Medulla oblongata (tissue), 1 donor: ENCODE data around the gene VILL.
A peak's percentile ranks its signal among the peaks of the same experiment; 100 is the strongest.

Experiments used
- DNase-seq: peaks from one replicate; pipeline ENCODE4 v3.0.0-alpha.2; 2015; ENCODE audit errors: extremely low spot score

Gene VILL

DNA sequence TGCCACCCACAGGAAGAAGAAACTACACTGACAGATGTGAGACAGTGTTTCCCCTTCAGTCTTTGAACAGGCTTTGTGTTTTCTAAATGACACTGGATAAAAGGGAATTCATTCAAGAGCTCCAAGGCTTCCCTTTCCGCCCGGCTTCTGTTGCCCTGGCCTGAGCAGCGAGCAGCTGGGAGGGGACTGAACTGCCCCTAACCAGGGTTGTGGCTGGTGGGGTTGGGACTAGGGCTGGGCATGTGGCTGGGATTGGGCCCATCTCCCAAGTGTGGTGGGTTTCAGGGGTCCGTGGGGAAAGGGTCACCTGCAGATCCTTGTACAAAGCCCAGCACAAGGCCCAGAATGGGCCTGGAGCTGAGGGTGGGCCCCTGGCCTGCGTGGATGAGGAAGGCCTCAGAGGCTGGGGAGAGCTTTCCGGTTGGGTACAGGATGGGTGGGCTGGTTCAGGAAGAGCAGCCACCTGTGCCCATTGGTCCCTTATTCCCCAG is 10.4 kb downstream of the VILL start:
- peak; percentile 88 for DNase-seq

DNA sequence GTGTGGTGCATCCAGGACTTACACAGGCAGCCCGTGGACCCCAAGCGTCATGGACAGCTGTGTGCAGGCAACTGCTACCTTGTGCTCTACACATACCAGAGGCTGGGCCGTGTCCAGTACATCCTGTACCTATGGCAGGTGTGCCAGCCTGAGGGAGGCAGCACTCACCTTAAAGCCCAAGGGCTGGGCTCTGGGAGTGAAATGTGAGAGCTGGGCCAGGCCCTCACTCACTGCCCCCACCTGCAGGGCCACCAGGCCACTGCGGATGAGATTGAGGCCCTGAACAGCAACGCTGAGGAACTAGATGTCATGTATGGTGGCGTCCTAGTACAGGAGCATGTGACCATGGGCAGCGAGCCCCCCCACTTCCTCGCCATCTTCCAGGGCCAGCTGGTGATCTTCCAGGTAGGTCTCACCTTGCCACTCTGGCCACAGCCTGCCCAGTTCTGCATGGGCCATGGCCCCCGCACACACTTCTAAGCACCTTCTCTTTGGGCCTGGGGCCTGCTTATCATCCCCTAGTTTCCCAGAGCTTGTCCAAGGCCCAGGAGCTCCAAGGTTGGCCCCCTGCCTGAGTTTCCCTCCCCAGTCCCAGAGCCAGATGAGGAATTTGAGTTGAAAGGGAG is 11.0 kb downstream of the VILL start:
- DNase-seq = no peak

DNA sequence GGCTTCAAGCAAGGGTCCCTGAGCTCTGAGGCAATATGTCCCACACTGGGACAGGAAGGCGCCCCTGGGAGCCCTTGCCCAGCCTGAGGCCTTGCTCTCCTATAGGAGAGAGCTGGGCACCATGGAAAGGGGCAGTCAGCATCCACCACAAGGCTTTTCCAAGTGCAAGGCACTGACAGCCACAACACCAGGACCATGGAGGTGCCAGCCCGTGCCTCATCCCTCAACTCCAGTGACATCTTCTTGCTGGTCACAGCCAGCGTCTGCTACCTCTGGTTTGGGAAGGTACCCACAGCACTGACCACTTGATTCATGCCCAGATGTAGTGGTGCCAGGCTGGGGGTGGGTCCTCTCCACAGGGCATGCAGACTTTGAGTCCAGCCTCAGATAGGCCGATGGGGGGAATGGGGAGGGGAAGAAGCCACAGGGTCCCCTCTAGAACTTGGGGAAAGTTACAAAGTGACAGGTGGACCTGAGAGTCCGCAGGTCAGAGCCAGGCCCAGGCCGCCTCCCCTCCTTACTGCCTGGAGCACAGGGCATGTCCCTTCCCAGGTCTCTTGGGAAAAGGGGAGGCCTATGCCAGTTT is 11.8 kb downstream of the VILL start:
- no peak for DNase-seq

DNA sequence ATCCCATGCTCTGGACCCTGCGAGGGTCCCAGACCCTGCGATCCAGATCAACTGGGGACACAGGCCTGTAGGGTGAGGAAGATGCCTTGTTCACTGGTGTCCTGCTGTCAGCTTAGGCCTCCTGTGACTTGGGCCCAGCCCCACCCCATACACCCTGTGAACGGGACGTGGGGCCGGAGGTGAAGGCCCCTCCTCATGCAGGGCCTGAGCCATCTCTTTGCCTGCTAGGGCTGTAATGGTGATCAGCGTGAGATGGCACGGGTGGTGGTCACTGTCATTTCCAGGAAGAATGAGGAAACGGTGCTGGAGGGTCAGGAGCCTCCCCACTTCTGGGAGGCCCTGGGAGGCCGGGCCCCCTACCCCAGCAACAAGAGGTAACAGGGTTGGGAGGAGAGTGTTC is 12.4 kb downstream of the VILL start:
- DNase-seq = no peak

DNA sequence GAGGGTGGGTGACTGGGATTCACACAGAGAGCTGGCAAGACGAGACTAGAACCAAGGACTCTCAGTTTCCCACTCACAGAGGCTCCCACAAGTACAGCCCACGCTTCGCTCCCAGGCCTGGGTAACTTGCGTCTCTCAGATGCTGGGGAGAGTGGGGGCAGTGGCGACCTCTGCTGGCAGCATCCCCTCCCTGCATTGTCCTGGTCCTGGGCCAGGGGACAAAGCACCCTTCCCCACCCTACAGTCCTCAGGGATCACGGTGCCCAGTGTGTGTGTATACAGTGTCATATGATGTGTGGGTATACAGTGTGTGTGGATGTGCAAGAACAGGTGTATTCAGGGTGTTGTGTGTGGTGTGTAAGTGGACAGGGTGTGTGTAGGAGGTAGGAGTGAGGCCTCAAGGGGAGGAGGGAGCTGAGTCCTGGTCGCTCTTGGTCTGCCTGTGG is 12.8 kb downstream of the VILL start:
- peak; percentile 87 for DNase-seq

DNA sequence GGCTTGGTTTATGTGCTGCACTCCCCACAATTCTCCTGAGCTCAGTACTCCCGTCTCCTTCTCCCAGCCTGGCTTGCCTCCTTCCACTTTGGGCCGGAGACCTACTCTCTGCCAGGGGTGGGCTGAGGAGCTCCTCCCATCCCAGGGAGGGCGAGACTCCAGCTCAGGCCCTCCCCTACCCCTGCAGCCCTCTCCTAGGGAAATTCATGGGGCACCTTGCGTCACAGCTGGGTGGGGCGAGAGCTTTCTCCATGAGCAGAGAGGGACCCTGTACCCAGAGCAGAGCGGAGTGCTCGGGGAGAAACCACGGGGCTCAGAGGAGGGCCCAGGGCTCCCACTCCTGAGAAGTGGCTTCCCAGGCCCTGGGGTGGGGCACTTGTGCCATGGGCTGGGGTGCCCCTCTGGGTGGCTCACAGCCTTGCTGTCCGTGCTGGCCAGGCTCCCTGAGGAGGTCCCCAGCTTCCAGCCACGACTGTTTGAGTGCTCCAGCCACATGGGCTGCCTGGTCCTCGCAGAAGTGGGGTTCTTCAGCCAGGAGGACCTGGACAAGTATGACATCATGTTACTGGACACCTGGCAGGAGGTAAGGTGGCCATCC is 13.3 kb downstream of the VILL start:
- peak; percentile 53 for DNase-seq

DNA sequence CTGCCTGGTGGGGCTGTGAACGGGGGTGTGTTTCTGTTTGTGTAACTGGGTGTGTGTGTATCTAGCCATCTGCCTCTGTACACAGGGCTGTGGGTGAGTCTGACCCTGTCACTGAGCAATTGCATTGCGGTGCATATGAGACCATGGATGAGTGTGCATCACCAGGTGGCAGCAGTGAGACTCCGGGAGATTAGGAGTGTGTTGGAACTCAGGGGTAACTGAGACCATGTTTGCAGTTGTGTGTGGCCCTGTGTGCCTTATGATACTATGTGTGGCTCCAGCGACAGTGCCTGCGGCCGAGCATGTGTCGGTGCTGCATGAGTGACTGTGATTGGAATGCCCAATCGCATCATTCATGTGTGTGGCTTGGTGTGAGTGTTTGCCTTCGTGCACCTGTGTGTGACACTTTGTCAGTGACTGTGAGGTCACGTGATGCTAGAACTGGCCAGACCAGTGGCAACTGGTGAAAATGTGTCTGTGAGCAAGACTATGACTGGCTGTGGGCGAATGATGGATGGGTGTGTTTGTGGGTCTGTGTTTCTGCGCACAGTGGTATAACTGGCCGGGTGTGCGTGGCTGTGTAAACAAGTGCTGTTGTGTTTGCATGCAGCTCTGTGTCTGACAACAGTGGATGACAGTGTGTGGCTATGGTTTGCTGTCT is 14.0 kb downstream of the VILL start:
- peak; percentile 90 for DNase-seq

DNA sequence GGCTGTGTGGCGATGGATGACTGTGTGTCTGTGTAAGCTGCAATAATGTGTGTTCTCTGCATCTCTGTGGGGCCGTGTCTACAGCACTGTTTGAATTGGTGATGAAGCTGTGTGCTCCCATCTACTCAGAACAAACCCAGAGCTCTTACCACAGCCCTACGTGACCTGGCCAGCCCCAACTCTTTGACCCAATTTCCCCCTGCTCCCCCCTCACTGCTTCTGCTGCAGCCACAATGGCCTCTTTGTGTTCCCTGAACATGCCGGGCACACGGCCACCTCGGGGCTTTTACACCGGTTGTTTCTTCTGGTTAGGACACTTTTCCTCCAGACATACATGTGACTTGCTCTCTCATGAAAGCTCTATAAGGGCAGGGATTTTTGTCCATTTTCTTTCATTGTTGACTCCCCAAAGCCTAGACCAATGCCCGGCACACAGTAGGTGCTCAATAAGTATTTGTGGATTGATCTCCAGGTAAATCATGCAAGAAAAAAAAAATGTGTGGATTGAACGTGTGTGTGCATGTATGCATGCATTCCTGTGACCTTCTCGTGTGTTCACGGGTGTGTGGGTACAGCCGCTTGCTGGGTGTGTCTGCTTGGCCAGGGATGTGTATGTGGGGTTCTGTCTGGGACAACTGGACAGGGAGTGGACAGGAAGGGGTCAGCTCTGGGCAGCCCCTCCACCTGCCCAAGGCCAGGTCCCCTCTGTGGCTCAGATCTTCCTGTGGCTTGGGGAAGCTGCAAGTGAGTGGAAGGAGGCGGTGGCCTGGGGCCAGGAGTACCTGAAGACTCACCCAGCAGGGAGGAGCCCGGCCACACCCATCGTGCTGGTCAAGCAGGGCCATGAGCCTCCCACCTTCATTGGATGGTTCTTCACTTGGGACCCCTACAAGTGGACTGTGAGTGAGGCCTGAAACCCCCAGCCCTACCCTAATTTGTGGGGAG is 14.8 kb downstream of the VILL start:
- DNase-seq = peak; percentile 98

DNA sequence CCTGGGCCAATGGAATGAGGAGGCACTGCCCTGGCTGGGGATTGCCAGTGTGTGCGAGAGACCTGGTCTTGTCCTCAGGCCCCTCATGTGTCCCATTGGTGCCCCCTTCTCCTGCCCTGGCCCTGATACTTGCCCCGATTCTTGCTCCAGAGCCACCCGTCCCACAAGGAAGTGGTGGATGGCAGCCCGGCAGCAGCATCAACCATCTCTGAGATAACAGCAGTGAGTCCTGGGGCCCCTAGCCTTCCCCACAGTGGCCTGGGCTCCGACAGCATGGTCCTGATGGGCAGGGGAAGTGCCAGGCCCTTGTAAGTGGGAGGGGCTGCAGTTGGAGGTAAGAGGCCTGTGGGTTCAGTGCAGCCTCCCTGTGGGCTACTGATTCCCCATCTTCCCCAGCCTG is 15.4 kb downstream of the VILL start:
- DNase-seq = no peak

DNA sequence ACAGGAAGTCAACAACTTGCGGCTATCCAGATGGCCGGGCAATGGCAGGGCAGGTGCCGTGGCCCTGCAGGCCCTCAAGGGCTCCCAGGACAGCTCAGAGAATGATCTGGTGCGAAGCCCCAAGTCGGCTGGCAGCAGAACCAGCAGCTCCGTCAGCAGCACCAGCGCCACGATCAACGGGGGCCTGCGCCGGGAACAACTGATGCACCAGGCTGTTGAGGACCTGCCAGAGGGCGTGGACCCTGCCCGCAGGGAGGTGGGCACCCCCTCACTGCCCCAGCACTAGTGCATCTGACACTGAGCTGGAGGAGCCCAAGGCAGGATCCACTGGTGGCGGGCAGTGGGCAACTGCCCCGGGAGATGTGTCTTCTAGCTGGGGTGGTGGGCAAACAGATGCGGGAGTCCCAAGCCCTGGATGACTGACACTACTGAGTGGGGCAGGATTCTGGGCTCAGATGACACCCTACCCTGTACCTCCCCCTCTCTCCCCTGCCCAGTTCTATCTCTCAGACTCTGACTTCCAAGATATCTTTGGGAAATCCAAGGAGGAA is 15.9 kb downstream of the VILL start:
- DNase-seq = no peak

DNA sequence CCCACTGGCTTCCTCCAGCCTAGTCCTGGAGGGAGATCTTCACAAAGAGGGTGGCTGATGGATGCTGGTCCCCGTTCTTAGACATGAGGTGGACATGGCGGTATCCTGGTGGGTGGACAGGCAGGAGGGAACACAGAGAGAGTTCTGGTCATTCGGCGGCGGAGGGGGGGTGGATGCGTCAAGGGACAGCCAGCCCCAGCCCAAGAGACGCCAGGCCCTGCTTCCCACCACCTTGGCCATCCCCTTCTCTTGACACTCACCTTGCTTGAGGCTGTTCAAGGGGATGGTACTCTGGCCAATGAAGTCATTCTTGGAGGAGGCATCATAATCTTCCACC is 17.1 kb downstream of the VILL start:
- DNase-seq = no peak

DNA sequence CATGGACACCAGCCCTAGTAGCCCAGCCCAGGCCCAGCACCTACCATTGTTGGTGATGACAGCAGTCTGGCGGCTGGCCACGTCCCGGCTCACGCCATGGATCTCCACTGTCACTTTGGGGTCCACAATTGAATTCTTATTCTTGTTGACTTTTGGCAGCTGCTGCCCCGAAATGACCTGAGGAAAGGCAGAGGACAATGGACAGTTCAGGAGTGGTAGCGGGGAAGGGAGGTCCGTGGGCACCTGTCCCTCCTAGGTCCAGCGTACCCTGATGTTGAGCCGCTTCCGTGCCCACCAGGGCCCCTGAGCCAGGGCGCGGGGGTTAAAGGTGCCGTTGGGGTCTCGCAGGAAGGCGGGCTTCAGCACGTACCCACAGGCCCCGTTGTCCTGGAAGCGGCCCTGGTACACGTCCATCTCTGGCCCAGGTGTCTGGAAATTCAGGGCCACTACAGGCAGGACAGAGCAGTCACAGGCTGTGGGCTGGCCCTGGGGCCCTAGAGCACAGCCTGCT is 17.7 kb downstream of the VILL start:
- no peak for DNase-seq

DNA sequence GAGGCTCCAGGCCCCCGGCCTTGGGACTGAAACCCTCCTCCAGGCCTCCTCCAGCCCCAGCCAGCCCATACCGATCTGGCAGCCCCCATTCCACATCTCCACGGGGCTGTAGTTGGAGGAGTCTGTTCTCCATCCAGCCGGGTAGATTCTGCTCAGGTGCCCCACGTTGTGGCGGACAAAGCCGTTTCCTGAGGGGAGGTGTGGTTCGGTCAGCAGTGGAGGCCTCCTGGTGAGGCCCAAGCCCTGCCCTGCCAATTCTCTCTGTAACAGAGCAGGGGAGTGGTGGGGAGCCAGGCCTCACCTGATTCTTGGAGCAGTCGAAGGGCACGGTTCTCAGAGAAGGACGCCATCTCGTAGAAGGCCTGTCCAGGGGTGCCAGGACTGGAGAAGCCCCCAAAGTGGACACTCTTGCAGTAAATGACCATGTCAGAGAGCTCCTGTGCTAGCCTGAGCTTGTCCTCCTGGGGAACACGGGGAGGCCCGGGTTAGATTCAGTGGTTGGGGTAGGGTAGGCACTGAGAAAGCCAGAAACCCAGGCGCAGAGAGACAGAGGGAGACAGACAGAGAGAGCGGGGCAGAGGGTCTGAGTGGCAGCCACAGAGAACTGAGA is 18.5 kb downstream of the VILL start:
- DNase-seq = no peak

DNA sequence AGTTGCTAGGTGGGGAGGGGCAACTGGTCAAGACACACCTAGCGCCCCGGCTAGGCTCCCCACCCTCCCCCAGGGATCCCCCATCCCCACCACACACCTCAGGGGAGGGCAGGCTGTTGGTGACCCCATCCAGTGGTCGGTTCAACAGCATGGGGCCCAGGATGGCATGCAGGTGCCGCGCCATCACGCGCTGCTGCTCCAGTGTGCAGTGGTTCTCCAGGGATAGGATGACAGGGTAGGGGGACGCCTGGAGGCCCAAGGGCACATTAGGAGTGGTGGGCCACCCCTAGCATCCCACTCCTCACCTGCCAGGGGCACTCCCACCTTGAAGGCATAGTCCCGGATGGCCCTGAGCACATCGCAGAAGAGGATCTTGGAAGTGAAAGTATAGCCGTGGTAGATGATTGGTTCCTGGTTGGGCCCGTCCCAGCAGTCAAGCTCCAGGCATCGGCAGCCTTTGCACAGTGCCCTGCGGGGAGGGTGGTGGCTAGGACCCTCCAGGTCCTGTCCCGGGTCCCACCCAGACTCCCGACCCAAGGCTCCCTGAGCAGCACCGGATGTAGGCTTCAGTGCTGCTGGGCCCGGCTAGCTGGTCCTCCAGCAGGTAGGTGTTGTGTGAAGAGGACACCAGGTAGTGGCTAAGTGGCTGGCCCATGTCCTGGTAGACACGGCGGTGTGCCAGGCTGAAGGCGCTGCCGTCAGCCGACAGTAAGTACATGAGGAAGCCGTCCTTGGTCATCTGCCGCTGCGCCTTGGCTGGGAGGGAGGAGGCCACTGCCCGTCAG is 19.4 kb downstream of the VILL start:
- DNase-seq = no peak

DNA sequence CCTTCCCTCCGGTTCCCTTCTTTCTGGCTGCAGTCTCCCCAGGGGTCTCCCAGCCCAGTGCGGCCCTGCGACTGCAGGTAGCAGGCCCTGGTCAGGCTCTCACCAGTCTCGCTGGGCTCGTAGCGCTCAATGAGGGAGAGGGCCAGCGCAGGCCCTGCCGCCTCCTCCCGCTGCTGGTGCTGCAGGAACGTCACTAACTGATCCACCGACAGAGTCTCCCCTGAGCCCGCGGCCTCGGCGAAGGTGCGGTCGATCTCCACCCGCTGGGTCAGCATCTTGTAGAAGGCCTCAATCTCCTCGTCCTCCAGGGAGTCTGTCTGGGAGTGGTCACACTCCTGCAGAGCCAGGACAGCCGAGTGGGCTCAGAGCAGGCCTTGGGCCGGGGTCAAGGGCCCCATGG is 20.5 kb downstream of the VILL start:
- no peak for DNase-seq

DNA sequence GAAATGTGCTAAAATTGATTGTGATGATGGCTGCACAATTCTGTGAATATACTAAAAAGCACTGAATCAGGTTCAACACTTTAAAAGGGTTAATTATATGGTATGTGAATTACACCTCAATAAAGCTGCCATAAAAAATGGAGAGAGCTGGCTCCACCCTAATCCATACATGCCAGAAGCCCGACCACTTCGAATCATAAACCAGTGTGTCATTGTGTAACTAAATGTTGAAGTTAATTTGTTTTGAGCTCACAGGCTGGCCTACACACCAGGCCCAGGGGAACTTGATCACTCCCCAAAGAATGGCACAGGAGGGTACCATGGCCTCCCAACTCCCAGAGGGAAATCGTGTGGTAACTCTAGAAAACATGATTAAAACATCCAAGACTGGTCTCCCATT is 24.9 kb downstream of the VILL start:
- DNase-seq = no peak

DNA sequence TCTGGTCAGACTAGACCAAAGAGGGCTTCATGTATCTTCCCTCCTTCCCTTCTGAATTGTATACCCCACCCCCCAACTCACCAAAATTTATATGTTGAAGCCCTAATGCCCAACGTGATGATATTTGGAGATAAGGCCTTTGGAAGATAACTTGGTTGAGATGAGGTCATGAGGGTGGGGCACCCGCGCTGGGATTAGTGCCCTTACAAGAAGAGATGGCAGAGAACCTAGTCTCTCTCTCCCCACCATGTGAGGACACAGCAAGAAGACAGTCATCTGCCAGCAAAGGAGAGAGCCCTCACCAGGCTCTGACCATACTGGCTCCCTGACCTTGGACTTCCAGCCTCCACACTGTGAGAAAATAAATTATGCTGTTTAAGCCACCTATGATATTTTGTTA is 25.4 kb downstream of the VILL start:
- DNase-seq = no peak

DNA sequence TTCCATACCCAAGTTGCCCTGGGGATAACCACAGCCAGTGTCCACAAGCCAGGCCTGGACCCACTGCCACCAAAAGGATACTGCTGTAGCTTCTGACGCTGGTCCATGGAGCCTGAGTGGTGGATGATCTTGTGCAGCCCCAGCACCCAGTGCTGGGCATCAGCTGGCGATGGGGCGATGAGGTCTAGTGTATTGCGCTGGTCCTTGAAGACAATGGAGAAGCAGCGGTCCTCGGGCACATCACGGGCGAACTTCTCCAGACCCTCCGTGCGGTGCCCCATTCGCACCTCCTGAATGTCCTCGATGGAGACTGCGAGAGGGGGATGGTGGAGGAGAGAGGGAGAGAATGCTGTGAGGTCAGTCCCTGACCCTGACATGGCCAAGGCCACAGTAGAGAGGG is 25.8 kb downstream of the VILL start:
- DNase-seq = no peak

DNA sequence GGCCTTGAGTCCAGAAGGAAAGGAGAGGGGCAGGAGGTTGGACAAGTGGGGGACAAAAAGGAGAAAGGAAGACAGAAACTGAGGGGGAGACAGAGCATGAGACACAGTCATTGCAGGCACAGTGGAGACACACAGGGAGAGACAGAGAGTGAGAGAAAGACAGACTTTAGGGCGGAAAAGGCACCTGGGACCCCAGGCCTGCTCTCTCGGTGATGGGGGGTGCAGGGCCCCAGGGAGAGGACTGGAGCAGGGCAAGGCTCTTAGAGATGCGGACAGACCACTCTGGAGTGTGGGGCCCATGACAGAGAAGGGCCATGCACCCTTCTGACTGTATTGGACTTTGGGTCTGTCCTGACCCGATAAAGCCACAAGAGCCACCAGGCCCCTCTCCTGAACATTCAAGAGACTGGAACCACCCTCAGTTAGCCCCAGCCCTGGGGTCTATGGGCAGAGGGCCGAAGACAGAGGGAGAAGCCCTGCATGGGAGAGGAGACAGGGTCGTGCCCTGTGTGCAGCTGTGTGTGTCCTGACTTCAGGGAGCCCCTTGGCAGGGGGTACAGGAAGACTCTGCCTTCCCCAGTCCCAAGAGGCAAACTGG is 26.4 kb downstream of the VILL start:
- DNase-seq = no peak
